ENCODE data around the gene FCHSD2.
"Not testable (repeated sequence)": the region's sequence is repeated elsewhere in the genome, so short reads cannot be mapped to it uniquely, and the experiment has no call there.

GRCh38 chr11:72811686-72812085, 330.4 kb downstream of the FCHSD2 start:
- TF ChIP-seq POLR2AphosphoS5, EP300, POLR2A (IDR thresholded peaks at IDR 0.05): not testable (repeated sequence)

All from suprapubic skin (tissue), 4 donors.